Osteoblast (primary cell): ENCODE measurements around the gene FPR2. TPM values are rescaled to one million over a fixed set of nuclear protein-coding genes. Genes with fewer than 3 reads are reported as not detected.

ENCODE experiments used
- DNase-seq: peaks from one replicate; pipeline ENCODE4 v3.0.0; 2011; ENCODE audit warnings: low spot score, mixed read lengths; ENCODE audit not compliant: insufficient read length; ENCODE audit errors: missing footprints
- H2AFZ ChIP-seq: 2 replicates; pipeline ENCODE4 v1.6.0; 2011; ENCODE audit warnings: mild to moderate bottlenecking, low read length
- H3K27ac ChIP-seq: 2 replicates; pipeline ENCODE4 v1.5.1; 2011; ENCODE audit warnings: mild to moderate bottlenecking, low read depth, low read length, moderate library complexity
- H3K27me3 ChIP-seq: 2 replicates; pipeline ENCODE4 v1.6.0; 2012; ENCODE audit warnings: mild to moderate bottlenecking, control low read depth, inconsistent platforms, low read length, moderate library complexity; ENCODE audit not compliant: insufficient read depth
- H3K36me3 ChIP-seq: 2 replicates; pipeline ENCODE4 v1.5.1; 2011; ENCODE audit warnings: mild to moderate bottlenecking, low read length, control low read depth, moderate library complexity; ENCODE audit not compliant: insufficient read depth
- H3K4me1 ChIP-seq: 2 replicates; pipeline ENCODE4 v1.5.1; 2011; ENCODE audit warnings: mild to moderate bottlenecking, low read length, control low read depth, moderate library complexity; ENCODE audit not compliant: insufficient read depth
- H3K4me2 ChIP-seq: 2 replicates; pipeline ENCODE4 v1.6.0; 2011; ENCODE audit warnings: mild to moderate bottlenecking, low read length; ENCODE audit not compliant: insufficient read depth
- H3K4me3 ChIP-seq: fragments of 200-600 bp; sonication (generic); 3 replicates; pipeline ENCODE4 v1.5.1; 2012; ENCODE audit warnings: mild to moderate bottlenecking, low read length, inconsistent platforms; ENCODE audit not compliant: insufficient read depth
- H3K79me2 ChIP-seq: 2 replicates; pipeline ENCODE4 v1.6.0; 2012; ENCODE audit warnings: mild to moderate bottlenecking, low read length, control low read depth, inconsistent platforms; ENCODE audit not compliant: insufficient read depth
- H3K9me3 ChIP-seq: 2 replicates; pipeline ENCODE4 v1.5.1; 2011; ENCODE audit warnings: low read depth, low read length, control low read depth
- H4K20me1 ChIP-seq: 2 replicates; pipeline ENCODE4 v1.6.0; 2012; ENCODE audit warnings: mild to moderate bottlenecking, low read length, control low read depth; ENCODE audit not compliant: insufficient read depth
- CTCF ChIP-seq: IDR thresholded peaks from 2 replicates; pipeline ENCODE4 v1.5.1; 2011; ENCODE audit warnings: mild to moderate bottlenecking, low read depth, low read length, moderate library complexity; ENCODE audit errors: extremely low read depth
- total RNA-seq: library from RNA; depleted of rRNA; stranded (reverse); fragments of >200 nt; gene quantifications from 2 replicates; pipeline ENCODE4 v1.2.3, GENCODE V29; 2012

The FPR2 gene
- total RNA-seq, 1 donor: 0.36 TPM

DNA sequence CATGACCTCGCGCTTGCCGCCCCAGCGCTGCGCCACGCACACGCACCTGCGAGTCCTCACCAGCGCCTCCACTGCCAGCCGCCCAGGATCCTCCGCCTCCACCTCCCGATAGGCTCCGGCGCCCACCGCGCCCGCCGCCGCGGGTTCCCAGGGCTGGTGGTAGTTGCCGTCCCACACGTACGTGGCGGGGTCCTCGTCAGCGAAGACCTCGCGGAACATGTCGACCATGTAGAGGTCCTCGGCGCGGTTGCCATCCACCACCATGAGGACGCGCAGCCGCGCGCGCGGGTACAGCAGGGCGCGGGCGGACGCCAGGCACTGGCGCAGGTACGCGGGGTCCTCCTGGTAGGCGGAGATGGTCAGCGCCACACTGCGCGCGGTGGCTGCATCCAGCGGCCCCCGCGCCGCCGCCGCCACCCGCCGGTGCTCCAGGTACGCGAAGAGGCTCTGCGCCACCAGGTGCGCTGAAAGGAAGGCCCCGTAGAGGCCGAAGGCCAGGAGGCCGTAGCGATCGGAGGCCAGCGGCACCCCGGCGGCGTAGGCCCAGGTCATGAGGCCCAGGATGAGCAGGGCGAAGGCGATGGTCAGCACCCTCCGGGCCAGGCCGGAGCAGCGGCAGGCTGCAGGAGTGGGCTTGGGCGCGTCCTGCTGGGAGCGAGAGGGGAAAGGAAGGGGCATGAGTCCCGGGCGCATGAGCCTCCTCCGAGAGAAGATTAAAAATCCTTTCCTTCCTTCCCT is 41.6 kb upstream of the FPR2 start:
- peak; percentile 85 for DNase-seq
- H2AFZ ChIP-seq: peak overlapping the region; percentile 64
- no peaks in the 10 kb centered on the region for H3K9me3 ChIP-seq

GRCh38 chr19:51721905-51722304 is 39.1 kb upstream of the FPR2 start:
- DNase-seq: no peak
- no peak overlapping the region for H2AFZ ChIP-seq
- peaks cover 21% of the 10 kb centered on the region for H3K4me1 ChIP-seq
- peaks cover 41% of the 10 kb centered on the region for H3K79me2 ChIP-seq
- H3K36me3 ChIP-seq: peaks cover 10% of the 10 kb centered on the region
- TF ChIP-seq CTCF: no peak
- H3K9me3 ChIP-seq: no peaks in the 10 kb centered on the region
- no peaks in the 10 kb centered on the region for H4K20me1 ChIP-seq
- peak overlapping the region; percentile 62 for H3K4me2 ChIP-seq
- H3K27me3 ChIP-seq: peaks cover 6% of the 10 kb centered on the region
- H3K4me3 ChIP-seq: peak overlapping the region; percentile 46
- peak overlapping the region; percentile 17 for H3K27ac ChIP-seq

More for the DNA sequence above, 41.6 kb upstream of the FPR2 start:
- peak overlapping the region; percentile 68 for H3K4me3 ChIP-seq
- H3K36me3 ChIP-seq: peaks cover 13% of the 10 kb centered on the region
- no peaks in the 10 kb centered on the region for H4K20me1 ChIP-seq
- H3K27me3 ChIP-seq: peaks cover 6% of the 10 kb centered on the region
- peak overlapping the region; percentile 73 for H3K4me2 ChIP-seq
- peaks cover 4% of the 10 kb centered on the region for H3K4me1 ChIP-seq
- no peak overlapping the region for H3K27ac ChIP-seq
- TF ChIP-seq CTCF: no peak
- H3K79me2 ChIP-seq: peaks cover 41% of the 10 kb centered on the region

GRCh38 chr19:51722492-51722891 is 38.5 kb upstream of the FPR2 start:
- peak overlapping the region; percentile 62 for H3K4me2 ChIP-seq

More at GRCh38 chr19:51722492-51722891, 38.5 kb upstream of the FPR2 start:
- H3K79me2 ChIP-seq: peaks cover 40% of the 10 kb centered on the region
- H3K9me3 ChIP-seq: no peaks in the 10 kb centered on the region
- peaks cover 4% of the 10 kb centered on the region for H3K36me3 ChIP-seq
- peak overlapping the region; percentile 77 for H3K27ac ChIP-seq
- H4K20me1 ChIP-seq: no peaks in the 10 kb centered on the region
- TF ChIP-seq CTCF: no peak
- H2AFZ ChIP-seq: no peak overlapping the region
- peaks cover 27% of the 10 kb centered on the region for H3K4me1 ChIP-seq
- peaks cover 6% of the 10 kb centered on the region for H3K27me3 ChIP-seq
- DNase-seq: no peak
- peak overlapping the region; percentile 50 for H3K4me3 ChIP-seq
